HG03342 (cell line): Measurements from ENCODE around the gene HINT3.
"Not testable (repeated sequence)": the region's sequence is repeated elsewhere in the genome, so short reads cannot be mapped to it uniquely, and the experiment has no call there.

Source experiments
- ATAC-seq: cut with Tn5 transposase; IDR thresholded peaks from one replicate; pipeline ENCODE4 v1.9.1; 2021; ENCODE audit warnings: mild to moderate bottlenecking, moderate library complexity; ENCODE audit not compliant: unreplicated experiment

Gene HINT3

GRCh38 chr6:125995972-125996580 is 39.5 kb downstream of the HINT3 start:
- ATAC-seq: peak; percentile 96

- no peak for ATAC-seq
Observed at GRCh38 chr6:126002755-126003679, 46.4 kb downstream of the HINT3 start.

- ATAC-seq: no peak
Observed at GRCh38 chr6:126007800-126008199, 51.2 kb downstream of the HINT3 start.

GRCh38 chr6:126010040-126010439 is 53.5 kb downstream of the HINT3 start:
- ATAC-seq: no peak

- no peak for ATAC-seq
Observed at GRCh38 chr6:126015863-126016262, 59.3 kb downstream of the HINT3 start.

- no peak for ATAC-seq
Observed at GRCh38 chr6:126016591-126016990, 60.0 kb downstream of the HINT3 start.

- ATAC-seq: no peak
Observed at GRCh38 chr6:126017668-126018067, 61.1 kb downstream of the HINT3 start.

- ATAC-seq: no peak
Observed at GRCh38 chr6:126020305-126021050, 63.9 kb downstream of the HINT3 start.

GRCh38 chr6:126023474-126023873 is 66.9 kb downstream of the HINT3 start:
- ATAC-seq: not testable (repeated sequence)

GRCh38 chr6:126026001-126026400 is 69.4 kb downstream of the HINT3 start:
- no peak for ATAC-seq

GRCh38 chr6:126027601-126028000 is 71.0 kb downstream of the HINT3 start:
- no peak for ATAC-seq
